Hepatocyte (in vitro differentiated cells): Measurements from ENCODE around the gene PPCDC. TPM values are rescaled to one million over a fixed set of nuclear protein-coding genes. Genes with fewer than 3 reads are reported as not detected.

Source experiments
- DNase-seq: peaks from one replicate; pipeline ENCODE4 v3.0.0-alpha.2; 2016; ENCODE audit warnings: low spot score
- H2AFZ ChIP-seq: fragments of 200-600 bp; sonication (generic); 2 replicates; pipeline ENCODE4 v1.6.0; 2016; ENCODE audit warnings: antibody characterized with exemption, mild to moderate bottlenecking
- H3K27ac ChIP-seq: fragments of 200-600 bp; sonication (generic); 2 replicates; pipeline ENCODE4 v1.5.1; 2016; ENCODE audit warnings: mild to moderate bottlenecking
- H3K27me3 ChIP-seq: fragments of 200-600 bp; sonication (generic); 2 replicates; pipeline ENCODE4 v1.6.1; 2016
- H3K36me3 ChIP-seq: fragments of 200-600 bp; sonication (generic); replicated peaks from 2 replicates; pipeline ENCODE4 v1.5.1; 2016; ENCODE audit warnings: low read depth; ENCODE audit not compliant: insufficient read depth
- H3K4me1 ChIP-seq: fragments of 200-600 bp; sonication (generic); 2 replicates; pipeline ENCODE4 v1.5.1; 2016; ENCODE audit warnings: mild to moderate bottlenecking, moderate library complexity; ENCODE audit not compliant: insufficient read depth
- H3K4me2 ChIP-seq: fragments of 200-600 bp; sonication (generic); 2 replicates; pipeline ENCODE4 v1.6.0; 2016
- H3K4me3 ChIP-seq: fragments of 200-600 bp; sonication (generic); 2 replicates; pipeline ENCODE4 v1.5.1; 2016; ENCODE audit warnings: mild to moderate bottlenecking
- H3K79me2 ChIP-seq: fragments of 200-600 bp; sonication (generic); 2 replicates; pipeline ENCODE4 v1.6.0; 2017; ENCODE audit warnings: mild to moderate bottlenecking
- H3K9me2 ChIP-seq: fragments of 200-600 bp; sonication (generic); replicated peaks from 2 replicates; pipeline ENCODE4 v1.6.0; 2017; ENCODE audit warnings: mild to moderate bottlenecking; ENCODE audit not compliant: insufficient read depth
- H3K9me3 ChIP-seq: fragments of 200-600 bp; sonication (generic); 2 replicates; pipeline ENCODE4 v1.5.1; 2016; ENCODE audit warnings: low read depth, mild to moderate bottlenecking
- H4K20me1 ChIP-seq: fragments of 200-600 bp; sonication (generic); 2 replicates; pipeline ENCODE4 v1.6.0; 2016; ENCODE audit warnings: mild to moderate bottlenecking; ENCODE audit not compliant: insufficient read depth, poor library complexity, severe bottlenecking
- CTCF ChIP-seq: fragments of 200-600 bp; sonication (generic); IDR thresholded peaks from 2 replicates; pipeline ENCODE4 v1.5.1; 2016; ENCODE audit warnings: antibody characterized with exemption, mild to moderate bottlenecking; ENCODE audit not compliant: poor library complexity
- EZH2 ChIP-seq: fragments of 200-600 bp; sonication (generic); IDR thresholded peaks from 2 replicates; pipeline ENCODE4 v1.6.1; 2016; ENCODE audit warnings: antibody characterized with exemption, mild to moderate bottlenecking, borderline replicate concordance
- EZH2phosphoT487 ChIP-seq: fragments of 200-600 bp; sonication (generic); IDR thresholded peaks from one replicate; pipeline ENCODE4 v1.6.1; 2018; ENCODE audit warnings: antibody characterized with exemption, mild to moderate bottlenecking, low read depth, moderate library complexity; ENCODE audit not compliant: unreplicated experiment, severe bottlenecking
- WGBS: methylation state at CpG from one replicate; pipeline ENCODE4 v1.1.6; 2016; ENCODE audit warnings: low lambda C conversion rate; ENCODE audit errors: missing lambda C conversion rate; 5-methylcytosine and 5-hydroxymethylcytosine counted together
- polyA plus RNA-seq: library from polyadenylated mRNA; unstranded; fragments of >200 nt; fragmentation: Nextera tagmentation; extraction: Ambion mirVana; gene quantifications from 2 replicates; pipeline ENCODE4 v1.2.1, GENCODE V29; 2016
- total RNA-seq: library from RNA; depleted of rRNA; stranded (reverse); fragments of >200 nt; gene quantifications from 2 replicates; pipeline ENCODE4 v1.2.3, GENCODE V29; 2014

PPCDC gene, protein sequence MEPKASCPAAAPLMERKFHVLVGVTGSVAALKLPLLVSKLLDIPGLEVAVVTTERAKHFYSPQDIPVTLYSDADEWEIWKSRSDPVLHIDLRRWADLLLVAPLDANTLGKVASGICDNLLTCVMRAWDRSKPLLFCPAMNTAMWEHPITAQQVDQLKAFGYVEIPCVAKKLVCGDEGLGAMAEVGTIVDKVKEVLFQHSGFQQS
- 16.4 and 20.8 TPM in 2 replicates for total RNA-seq
- 17.8 and 21.1 TPM in 2 replicates for polyA plus RNA-seq

- H3K9me2 ChIP-seq: no peaks in the 10 kb centered on the region
- no peaks in the 10 kb centered on the region for H3K27me3 ChIP-seq
- peaks cover 7% of the 10 kb centered on the region for H3K4me1 ChIP-seq
- H3K4me2 ChIP-seq: peak within 1 kb of the TSS; percentile 88
- 7% methylated on average over 36 of the region's 40 CpGs for WGBS
- peak within 1 kb of the TSS; percentile 72 for H3K4me3 ChIP-seq
- no peak for TF ChIP-seq EZH2
- TF ChIP-seq EZH2phosphoT487: no peak
- no peak for TF ChIP-seq CTCF
- peak within 1 kb of the TSS; percentile 71 for H3K27ac ChIP-seq
- H3K9me3 ChIP-seq: no peaks in the 10 kb centered on the region
- peak; percentile 97 for DNase-seq
- H2AFZ ChIP-seq: peak within 1 kb of the TSS; percentile 87
- no peaks in the 10 kb centered on the region for H3K36me3 ChIP-seq
- H3K79me2 ChIP-seq: peaks cover 21% of the 10 kb centered on the region
- H4K20me1 ChIP-seq: no peaks in the 10 kb centered on the region
These were observed at the start of gene PPCDC for GRCh38 chr15:75023181-75023871. TSS of gene PPCDC (plus strand) at chr15:75023590. CDS start at chr15:75028319, 4,729 bp downstream.

- H2AFZ ChIP-seq: no peak overlapping the region
- H3K4me3 ChIP-seq: no peak overlapping the region
- no peak overlapping the region for H3K4me2 ChIP-seq
- H3K27ac ChIP-seq: no peak overlapping the region
- H3K36me3 ChIP-seq: no peaks in the 10 kb centered on the region
- no peaks in the 10 kb centered on the region for H3K9me2 ChIP-seq
- TF ChIP-seq EZH2phosphoT487: no peak
- TF ChIP-seq CTCF: no peak
- no peak for TF ChIP-seq EZH2
- 88% methylated on average over 1 of the region's 1 CpG for WGBS
- DNase-seq: no peak
- H3K9me3 ChIP-seq: no peaks in the 10 kb centered on the region
- no peaks in the 10 kb centered on the region for H3K27me3 ChIP-seq
- no peaks in the 10 kb centered on the region for H3K79me2 ChIP-seq
- H4K20me1 ChIP-seq: no peaks in the 10 kb centered on the region
- H3K4me1 ChIP-seq: no peaks in the 10 kb centered on the region
These were observed 47.2 kb upstream of the PPCDC start for GRCh38 chr15:74976159-74976558.

GRCh38 chr15:74977599-74977998 is 45.8 kb upstream of the PPCDC start:
- no peak for DNase-seq
- Histone ChIP-seq H3K4me2 (no peak overlapping the region), H3K27ac (no peak overlapping the region), H3K36me3 (no peaks in the 10 kb centered on the region), H2AFZ (no peak overlapping the region), H3K27me3 (no peaks in the 10 kb centered on the region), H3K9me3 (no peaks in the 10 kb centered on the region), H3K4me1 (no peaks in the 10 kb centered on the region), H3K9me2 (no peaks in the 10 kb centered on the region), H3K4me3 (no peak overlapping the region), H4K20me1 (no peaks in the 10 kb centered on the region), H3K79me2 (no peaks in the 10 kb centered on the region)
- 54% methylated on average over 4 of the region's 4 CpGs for WGBS
- TF ChIP-seq EZH2 (no peak), CTCF (no peak), EZH2phosphoT487 (no peak)
